HL-60 (cell line): ENCODE measurements around the gene DYNC2LI1.

Experiments used
- DNase-seq, 2 experiments: peaks; one replicate each; pipeline ENCODE4 v3.0.0-alpha.2; 2010 to 2020; ENCODE audit warnings: low read depth in 1 of 2, low spot score in 1 of 2
- H3K27ac ChIP-seq: fragments of 250-450 bp; sonication (Bioruptor Pico); replicated peaks from 2 replicates; pipeline ENCODE4 v1.5.1; 2020; ENCODE audit warnings: mild to moderate bottlenecking, moderate library complexity
- H3K27me3 ChIP-seq: fragments of 250-450 bp; sonication (Bioruptor Pico); 2 replicates; pipeline ENCODE4 v1.5.1; 2021; ENCODE audit warnings: mild to moderate bottlenecking, moderate library complexity; ENCODE audit not compliant: insufficient read depth, poor library complexity, severe bottlenecking
- H3K4me3 ChIP-seq: replicated peaks from 2 replicates; pipeline ENCODE4 v1.5.1; 2011; ENCODE audit warnings: mild to moderate bottlenecking, control low read depth, low read length; ENCODE audit not compliant: insufficient read depth
- CTCF ChIP-seq: IDR thresholded peaks from one replicate; pipeline ENCODE4 v1.5.1; 2011; ENCODE audit warnings: low read length, control low read depth, inconsistent platforms; ENCODE audit not compliant: insufficient read depth
- GABPA ChIP-seq: IDR thresholded peaks from 2 replicates; pipeline ENCODE4 v1.6.1; 2012; ENCODE audit warnings: low read depth
- POLR2AphosphoS5 ChIP-seq: IDR thresholded peaks from 2 replicates; pipeline ENCODE4 v1.6.1; 2012; ENCODE audit warnings: low read depth
- REST ChIP-seq: IDR thresholded peaks from 2 replicates; pipeline ENCODE4 v1.6.1; 2012; ENCODE audit warnings: low read depth; ENCODE audit not compliant: insufficient replicate concordance
- SPI1 ChIP-seq: IDR thresholded peaks from 2 replicates; pipeline ENCODE4 v1.6.1; 2012; ENCODE audit warnings: low read depth, mild to moderate bottlenecking, borderline replicate concordance

Gene DYNC2LI1

GRCh38 chr2:43852196-43852730 is 78.4 kb downstream of the DYNC2LI1 start:
- Histone ChIP-seq H3K4me3 (no peak overlapping the region), H3K27ac (no peak overlapping the region), H3K27me3 (no peaks in the 10 kb centered on the region)
- no peak for TF ChIP-seq CTCF
- no peak for DNase-seq

GRCh38 chr2:43853141-43854081 is 79.6 kb downstream of the DYNC2LI1 start:
- TF ChIP-seq POLR2AphosphoS5 = no peak
- no peak for TF ChIP-seq REST
- no peak for TF ChIP-seq GABPA
- TF ChIP-seq SPI1 = no peak
- no peak for TF ChIP-seq CTCF
- H3K27me3 ChIP-seq = no peaks in the 10 kb centered on the region
- H3K27ac ChIP-seq = no peak overlapping the region
- no peak overlapping the region for H3K4me3 ChIP-seq
- DNase-seq = no peak

- no peak for DNase-seq
- Histone ChIP-seq H3K27me3 (no peaks in the 10 kb centered on the region), H3K27ac (no peak overlapping the region), H3K4me3 (no peak overlapping the region)
- TF ChIP-seq REST (no peak), GABPA (no peak), SPI1 (no peak), CTCF (no peak), POLR2AphosphoS5 (no peak)
Observed at GRCh38 chr2:43854671-43855070, 80.8 kb downstream of the DYNC2LI1 start.
